HT-29 (cell line): ENCODE data around the gene TRABD2B. TPM values are rescaled to one million over a fixed set of nuclear protein-coding genes. Genes with fewer than 3 reads are reported as not detected.
A peak's percentile ranks its signal among the peaks of the same experiment; 100 is the strongest.

Experiments used
- DNase-seq: peaks from one replicate; pipeline ENCODE4 v3.0.0-alpha.2; 2015; ENCODE audit warnings: low spot score
- total RNA-seq: library from RNA; depleted of rRNA; stranded (reverse); fragments of >200 nt; shearing (Covaris generic); gene quantifications from 2 replicates; pipeline ENCODE4 v1.2.3, GENCODE V29; 2014

Gene TRABD2B
- total RNA-seq, 1 experiment from 2014 or later, result 0.05 TPM

DNA sequence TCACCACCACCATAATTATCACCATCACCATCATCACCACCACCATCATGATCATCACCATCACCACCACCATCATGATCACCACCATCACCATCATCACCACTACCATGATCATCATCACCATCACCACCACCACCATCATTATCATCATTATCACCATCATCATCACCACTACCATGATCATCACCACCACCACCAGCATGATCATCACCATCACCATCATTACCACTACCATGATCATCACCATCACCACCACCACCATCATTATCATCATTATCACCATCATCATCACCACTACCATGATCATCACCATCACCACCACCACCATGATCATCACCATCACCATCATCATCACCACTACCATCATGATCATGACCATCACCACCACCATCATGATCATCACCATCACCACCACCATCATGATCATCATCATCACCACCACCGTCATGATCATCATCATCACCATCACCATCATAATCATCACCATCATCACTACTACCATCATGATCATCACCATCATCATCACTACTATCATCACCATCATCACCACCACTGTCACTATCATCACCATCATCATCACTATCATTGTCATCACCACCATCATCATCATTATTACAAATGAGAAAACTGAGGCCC, 60.2 kb downstream of the TRABD2B start:
- DNase-seq, result no peak

DNA sequence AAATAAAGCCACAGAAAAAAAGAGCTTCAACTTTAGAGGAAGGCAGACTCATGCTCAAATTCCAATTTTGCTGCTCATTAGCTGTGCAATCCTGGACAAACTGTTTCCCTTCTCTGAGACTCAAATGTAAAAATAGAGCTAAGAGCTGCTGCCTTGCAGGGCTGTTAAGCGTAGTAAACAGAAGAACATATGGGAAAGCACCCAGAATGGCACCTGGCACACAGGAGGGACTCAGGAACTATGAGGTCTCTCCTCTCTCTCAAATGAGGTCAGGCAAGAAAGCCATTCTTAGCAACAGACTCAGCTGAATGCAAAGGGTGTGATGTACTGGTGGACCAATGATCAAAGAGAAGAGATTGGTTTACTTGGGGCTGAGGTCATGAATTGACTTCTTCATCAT, 61.3 kb downstream of the TRABD2B start:
- no peak for DNase-seq

DNA sequence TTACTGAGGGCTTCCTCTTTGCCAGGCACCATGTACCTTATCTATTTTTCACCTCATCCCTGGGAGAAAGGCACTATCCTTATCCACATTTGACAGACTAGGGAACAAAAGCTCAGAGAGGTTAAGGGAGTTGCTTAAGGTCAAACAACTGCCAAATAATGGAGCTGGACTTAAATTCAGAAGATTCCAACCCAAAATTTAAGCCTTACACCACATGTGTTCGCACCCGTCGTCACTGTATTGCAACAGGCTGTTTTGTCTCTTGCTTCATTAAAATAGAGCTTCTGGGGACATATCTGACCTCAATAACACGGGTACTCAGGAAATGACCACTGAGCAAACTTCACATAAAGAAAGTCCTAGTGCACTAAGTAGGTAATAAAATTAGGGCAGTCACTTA, 62.0 kb downstream of the TRABD2B start:
- no peak for DNase-seq

DNA sequence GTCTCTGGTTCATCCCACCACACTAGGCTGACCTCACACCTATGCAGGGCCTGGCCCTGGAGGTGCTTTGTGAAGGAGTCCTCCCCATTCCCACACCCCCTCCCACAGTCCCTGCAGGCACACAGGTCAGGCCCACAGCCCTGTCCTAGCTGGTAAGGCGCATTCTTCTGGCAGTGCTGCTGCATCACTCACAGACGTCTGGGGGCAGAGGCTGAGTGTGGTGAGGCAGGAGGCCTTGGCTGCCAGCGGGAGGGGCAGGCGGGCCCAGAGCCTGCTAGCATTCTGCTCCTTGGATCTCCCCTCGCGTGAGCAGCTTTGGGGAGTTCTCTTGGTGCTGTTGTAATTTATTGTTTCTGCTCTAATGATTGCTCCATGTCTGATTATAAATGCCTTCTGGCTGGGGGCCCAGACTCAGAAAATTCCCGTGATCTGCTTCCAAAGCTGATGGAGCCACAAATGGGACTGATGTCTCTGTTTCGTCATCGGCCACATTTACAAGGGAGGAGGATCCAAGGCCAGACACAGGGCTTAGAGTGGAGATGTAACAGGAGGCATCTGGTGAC, 62.9 kb downstream of the TRABD2B start:
- no peak for DNase-seq

DNA sequence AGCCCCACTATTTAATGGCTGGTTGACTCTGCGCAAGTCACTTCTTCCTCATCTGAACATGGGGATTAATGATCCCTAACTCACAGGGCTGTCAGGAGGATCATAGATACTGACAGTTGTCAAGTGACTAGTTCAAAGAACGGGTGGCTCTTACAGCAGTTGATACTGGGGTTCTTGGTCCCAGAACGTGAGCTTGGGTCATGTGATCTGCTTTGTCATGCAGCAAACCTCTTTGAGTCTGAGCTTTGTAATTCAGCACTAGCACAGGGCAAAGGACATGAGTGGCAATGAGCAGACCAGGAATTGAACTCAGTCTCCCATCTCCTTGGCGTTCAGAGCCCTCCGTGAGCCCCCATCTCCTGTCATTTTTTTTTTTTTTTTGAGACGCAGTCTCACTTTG, 64.4 kb downstream of the TRABD2B start:
- no peak for DNase-seq

DNA sequence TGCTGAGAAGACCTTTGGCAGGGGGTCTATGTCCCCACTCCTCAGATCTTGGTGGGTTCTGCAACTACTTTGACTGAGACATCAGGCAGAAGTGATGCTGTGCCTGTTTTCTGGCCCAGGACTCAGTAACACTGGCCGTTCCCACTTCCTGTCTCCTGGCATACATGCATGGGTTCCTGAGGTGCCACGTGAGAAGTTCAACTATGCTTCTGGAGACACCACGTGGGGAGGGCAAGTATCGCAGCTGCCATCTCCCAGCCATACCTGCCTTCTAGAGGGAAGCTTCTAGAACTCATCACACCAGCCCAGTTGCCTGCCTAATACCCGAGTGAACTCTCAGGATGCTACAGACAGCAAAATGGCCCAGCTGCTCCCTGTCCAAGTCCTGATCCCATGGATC, 65.8 kb downstream of the TRABD2B start:
- peak; percentile 74 for DNase-seq

DNA sequence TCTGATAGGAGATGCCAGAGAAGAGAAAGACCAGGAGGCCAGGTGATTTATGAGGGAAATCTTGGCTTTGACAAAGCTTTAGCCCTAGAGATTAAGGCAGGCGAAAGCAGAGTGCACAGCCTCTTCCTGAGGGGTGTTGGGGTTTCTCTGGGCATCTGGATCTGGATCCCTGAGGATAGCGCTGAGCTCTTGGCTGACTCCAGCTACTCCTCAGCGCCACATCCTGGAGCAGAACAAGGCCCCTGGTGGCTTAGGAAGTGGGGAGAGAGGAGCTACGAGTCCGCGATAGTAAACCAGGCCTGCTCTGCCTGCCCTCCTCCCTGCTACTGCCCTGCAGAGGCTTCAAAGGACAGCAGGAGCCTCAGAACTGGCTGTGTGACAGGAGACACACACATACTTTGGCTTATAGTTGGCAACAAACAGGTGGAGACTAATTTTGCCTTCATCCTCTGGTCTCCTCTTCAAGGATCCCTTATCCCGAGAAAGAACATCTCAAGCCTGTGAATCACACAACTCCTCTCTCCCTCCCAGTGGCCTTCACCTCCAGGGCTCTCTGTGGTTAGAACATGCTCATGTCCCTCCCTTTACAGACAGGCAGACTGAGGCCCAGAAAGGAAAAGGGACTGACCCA, 66.9 kb downstream of the TRABD2B start:
- DNase-seq, result no peak

DNA sequence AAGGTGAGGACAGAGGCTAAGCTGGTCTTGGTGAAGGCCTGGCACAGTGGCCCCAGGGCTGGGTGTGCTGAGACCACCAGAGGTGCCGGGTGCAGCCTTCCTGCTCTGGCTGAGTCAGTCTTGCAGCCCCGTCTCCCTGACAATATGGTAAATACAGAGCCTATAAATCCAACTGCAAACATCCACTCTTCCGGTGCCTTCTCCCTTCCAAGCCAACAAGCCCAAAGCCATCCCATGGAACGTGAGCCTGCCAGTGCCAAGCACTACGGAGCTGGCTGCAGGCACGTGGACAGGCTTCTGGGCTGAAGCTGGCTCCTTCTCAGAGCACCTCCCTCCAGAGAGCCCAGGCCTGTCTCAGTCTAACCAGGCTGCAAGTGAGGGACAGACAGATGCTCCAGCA, 70.0 kb downstream of the TRABD2B start:
- peak; percentile 50 for DNase-seq

DNA sequence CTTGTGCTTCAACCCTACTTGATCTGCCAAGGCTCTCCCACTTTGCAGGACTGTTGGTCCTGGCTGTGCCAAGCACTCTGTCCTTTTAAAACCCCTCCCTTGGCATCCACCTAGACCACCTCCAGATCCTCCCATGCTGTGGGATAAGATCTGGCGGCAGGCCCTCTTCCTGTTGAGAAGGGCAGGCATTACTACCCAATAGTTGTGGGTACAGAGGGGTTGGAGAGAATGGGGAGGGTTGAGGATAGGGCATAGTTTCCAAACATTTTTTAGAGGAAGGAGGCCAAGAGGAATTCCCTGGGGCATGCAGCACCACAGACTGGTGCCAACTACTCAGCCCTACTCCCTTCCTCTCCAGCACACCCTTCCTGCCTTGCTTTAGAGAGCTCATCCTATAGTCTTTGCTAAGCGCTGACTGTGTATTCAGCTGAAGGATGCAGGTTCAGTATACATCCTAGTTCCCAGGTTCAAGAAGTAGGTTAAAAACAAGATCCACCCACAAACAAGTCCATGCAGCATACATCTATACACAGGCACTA, 70.7 kb downstream of the TRABD2B start:
- DNase-seq, result no peak

DNA sequence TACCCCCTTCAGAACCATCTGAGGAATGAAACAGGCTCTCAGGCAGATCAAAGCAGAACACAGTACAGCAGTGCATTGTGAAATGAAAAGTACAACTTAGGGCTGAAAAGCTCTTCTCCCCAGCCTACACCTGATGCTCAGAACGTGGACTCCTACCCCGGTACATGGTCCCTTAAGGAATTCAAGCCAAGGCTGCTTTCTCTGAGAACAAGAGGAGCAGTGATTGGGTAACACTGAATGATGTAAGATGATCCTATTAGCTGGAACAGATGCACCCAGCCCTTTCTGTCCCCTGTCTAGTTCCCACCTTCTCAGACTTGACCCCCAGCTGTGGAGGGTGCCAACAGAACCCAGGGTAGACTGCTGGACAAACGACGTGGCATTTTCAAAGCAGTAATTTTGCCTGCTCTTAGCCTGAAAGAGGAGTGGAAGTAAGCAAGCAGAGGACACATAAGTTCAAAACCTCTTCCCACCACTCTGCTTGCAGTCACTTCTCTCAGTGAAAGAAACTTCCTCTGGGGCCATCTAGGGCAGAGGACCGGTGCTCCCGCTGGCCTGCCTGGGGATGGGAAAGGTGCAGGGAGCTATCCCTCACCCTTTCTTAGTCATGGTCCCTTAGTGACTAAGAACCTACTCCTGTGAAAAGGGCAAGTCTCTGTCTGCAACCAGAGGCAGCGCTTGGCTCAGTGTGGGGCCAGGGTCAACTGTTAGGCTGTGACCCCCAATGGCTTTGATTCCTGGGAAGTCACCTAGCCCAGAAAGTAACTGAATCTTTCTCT, 72.7 kb downstream of the TRABD2B start:
- DNase-seq, result no peak

DNA sequence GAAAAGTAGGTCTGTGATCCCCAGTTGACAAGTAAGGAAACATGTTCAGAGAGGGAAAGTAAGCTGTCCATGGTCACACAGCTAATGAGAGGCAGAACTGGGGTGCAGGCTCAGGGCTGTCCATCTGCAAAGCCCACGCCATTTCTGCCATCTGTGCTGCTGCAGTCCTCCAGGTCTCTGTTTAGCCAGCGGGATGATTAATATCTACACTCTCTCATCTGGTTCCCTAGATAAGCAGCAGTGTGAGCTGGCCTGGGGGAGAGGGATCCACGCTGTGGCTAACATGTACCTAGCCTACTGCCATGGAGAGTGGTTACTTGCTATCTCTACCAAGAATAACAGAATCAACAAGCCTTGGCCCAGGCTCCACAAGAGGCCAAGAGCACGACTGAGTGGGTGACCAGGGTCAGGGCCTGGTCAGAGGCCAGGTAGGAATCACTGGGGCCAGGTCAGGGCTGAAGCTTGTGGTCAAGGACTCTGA, 75.2 kb downstream of the TRABD2B start:
- no peak for DNase-seq

DNA sequence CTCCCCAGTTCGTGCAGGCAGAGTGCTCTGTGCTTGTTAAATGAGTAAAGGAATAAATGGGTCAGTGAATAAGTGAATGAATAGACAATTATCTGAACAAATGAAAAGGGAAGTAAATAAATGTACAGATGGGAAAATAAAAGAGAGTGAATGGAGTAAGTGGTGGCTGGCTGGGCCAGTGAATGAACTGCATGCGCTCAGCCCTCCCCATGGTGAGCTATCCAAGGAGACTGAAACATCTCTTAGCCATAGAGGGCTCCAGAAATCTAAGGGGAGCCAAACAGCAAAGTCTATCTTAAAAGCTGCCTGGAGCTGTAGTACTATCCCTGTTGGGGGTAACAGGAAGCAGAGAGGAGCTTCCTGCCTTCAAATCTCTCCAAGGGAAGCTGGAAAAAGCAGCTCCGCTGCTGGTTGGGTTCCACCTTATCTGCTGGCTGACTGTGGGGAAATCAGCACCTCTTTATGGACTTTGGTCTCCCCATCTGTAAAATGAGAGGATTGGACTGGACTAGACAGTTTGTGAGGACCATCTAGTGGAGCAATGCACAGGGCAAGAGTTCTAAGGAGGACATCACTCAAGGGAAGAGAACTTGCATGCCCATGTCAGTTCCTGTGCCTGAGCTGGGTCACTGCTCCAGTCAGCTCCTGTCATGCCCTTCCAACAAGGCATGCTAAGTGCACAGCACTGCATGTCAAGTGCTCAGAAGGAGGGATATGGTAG, 77.9 kb downstream of the TRABD2B start:
- DNase-seq, result no peak

DNA sequence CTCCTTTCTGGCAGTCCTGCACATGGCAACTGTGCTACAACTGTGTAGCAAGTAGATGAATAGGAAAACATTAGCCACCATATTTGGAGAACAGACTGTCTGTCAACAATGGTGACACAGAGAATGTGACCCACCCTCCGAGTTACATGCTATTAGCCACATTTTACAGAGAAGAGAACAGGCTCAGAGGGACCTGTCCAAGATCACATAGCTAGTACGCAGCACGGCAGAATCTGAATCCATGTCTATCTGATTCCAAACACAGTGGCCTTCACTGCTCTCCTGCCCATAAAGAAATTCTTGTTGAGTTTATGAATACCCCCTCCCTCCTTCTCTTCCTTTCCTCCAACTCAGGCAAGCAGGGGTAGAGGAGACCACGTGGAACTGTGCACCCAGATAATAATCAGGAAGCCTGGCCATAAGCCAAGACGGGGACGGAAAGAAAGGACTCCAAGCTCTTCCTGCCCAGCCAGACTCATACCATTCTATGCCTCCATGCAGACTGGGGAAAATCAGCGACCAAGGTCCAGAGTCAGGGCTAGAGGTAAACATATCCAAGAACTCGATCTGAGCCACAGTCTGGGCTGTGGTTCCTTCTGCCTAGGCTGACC, 78.8 kb downstream of the TRABD2B start:
- peak; percentile 84 for DNase-seq

DNA sequence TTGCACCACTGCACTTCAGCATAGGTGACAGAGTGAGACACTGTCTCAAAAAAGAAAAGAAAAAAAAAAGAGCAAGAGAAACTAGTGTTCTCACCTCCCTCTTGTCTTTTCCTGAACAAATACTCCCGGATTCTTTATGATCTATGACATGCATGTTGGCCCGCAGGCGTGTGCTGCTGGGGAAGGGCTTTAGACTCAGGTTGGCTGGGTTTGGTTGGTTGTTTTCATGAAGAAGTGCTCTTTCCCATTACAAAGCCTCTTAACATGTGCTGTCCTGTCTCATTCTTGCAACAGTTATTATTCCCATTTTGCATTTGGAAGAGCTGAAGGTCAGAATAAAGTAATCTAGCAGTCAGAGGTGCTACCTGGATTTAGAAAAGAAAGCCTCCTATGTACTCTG, 79.5 kb downstream of the TRABD2B start:
- no peak for DNase-seq

DNA sequence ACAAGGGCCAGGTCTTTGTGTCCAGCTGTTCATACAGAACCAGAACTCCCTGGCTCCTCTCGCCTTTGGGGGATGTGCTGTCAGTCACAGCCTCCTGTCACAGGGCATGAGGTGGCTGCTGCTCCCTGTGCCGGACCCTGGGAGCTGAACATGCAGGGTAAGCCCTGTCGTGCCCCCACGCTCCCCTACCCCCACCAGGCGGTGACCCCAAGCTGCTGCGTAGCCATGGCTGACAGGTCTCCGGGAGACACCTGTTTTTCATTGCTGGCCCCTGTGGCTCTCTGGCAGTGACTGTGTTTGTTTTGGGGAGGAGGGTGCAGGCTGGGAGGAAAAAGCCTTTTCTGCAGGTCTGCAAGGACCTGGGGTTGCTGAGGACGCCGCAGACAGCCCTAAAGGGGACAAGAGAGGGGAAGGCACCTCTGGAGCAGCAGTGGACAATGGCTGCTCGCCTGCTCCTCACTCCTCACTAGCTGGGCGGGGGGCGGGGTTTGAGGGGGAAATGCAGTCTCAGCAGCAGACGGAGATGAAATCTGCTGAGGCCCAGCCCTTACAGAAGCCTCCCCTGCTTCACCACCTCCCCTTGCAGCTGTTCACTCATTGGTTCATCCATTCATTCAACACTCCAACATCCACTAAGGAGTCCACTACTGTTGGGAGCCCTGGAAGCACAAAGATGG, 81.4 kb downstream of the TRABD2B start:
- no peak for DNase-seq

DNA sequence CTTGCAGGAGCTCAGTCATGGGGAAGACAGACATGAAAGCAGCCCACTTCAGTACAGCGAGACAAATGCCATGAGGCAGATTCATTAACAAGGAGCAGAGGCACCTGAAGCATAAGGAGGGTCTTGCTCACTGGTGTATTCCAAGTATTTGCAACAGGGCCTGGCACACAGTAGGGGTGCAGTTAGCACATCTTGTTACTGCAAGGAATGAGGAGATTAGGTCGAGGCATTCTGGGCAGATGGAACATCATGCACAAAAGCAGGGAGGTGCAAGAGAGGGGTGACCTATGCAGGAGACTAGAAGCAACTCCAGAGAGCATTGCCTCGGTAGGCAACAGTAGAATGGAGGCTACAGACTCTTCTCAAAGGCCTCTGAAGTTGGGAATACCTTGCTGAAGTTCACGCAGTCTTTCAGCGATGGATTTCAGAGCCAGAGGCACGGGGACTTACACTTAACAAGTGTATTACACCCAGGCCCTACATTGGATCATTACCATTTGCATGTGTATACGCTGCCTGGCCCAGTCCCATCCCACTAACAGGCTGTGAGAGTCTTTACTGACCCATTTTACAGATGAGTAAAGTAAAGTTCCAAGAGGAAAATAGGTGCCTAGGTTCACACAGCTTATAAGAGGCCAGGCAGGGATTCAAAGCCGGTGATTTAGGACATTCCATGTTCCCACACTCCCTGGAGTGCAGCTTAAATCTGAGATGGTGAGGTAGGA, 82.1 kb downstream of the TRABD2B start:
- no peak for DNase-seq

DNA sequence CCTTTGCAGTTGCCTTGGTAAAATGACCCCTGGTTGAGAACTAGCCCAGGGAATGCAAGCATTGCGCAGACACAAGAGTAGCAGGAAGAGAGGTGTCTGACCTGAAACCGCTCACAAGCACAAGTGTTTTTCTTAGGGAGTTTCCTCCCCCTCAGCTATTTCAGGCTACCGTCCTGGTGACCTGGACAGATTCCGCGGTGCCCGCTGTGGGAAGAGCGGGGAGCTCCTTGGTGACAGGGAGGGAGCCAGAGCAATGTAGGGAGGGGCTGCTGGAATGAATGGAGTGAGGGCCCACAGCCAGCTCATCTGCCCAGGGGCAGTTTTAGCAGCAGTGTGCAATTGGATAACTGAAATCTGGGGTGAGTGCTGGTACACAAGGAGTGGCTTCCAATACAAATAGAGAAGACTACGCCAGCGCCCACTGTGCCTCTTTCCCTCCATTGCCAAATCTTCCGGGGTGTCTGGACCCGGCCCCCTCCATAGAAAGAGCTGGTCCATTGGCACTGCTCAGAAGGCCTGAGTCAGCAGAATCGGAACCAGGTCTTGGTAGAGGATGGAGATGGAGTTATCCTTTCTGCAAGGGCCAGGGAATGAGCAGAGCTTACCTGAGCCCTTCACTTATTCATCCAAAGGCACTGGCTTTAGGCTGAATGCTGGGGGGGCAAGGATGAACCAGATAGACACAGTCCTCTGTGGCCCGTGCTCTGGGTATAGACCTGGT, 82.8 kb downstream of the TRABD2B start:
- no peak for DNase-seq

DNA sequence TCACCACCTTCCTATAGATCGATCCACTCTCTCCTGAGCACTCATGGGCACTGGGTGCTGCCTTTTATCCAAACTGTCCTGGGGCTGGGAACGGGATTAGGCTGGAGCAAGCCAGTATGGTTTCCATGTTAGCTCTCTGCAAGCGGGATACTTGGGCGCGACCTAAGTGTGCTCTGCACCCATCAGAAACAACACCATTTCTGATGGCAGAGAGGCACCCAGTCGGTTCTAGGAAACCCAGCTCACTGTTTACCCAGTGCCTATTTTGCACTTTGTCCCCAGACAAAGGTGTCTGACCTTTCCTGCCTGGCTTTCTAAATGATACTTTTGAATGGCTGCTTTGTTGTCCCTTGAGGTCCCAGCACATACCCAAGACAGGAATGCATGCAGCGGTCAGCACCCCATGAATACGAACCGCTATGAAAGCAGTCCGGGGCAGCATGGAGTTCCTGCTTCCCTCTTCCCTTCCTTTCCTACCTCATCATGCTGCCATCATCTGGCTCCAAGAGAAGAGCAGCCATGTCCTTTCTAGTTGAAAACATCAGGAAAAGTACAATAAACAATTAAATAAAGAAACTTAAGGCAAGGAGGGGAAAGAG, 83.9 kb downstream of the TRABD2B start:
- DNase-seq, result no peak

DNA sequence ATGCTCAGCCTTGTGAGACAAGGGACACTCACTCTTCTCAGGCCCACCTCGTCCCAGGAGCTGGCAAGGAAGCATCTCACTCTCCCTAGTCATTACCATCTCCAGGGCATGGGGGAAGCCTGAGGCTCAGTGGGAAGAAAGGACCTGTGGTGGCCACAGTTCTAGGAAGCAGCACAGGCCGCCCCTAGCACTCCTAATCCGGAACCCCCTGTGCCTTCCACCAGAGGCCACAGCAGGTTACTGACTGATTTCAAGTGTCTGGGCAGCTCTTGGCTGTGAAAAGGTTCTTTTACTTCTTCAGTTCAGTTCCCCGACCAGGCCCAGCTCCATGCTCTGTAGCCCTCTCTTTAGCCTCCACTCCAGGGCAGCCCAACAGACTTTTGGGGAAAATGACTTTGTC, 84.4 kb downstream of the TRABD2B start:
- DNase-seq, result no peak
